Measurements from ENCODE around the gene CASD1.

- TF ChIP-seq GATA2 (IDR thresholded peaks at IDR 0.05; ENCODE audit: low read depth, low read length) (no peak), GATA3 (IDR thresholded peaks at IDR 0.05; ENCODE audit: low read depth, low read length) (no peak)
Measured at GRCh38 chr7:94482796-94483195, 26.8 kb upstream of the CASD1 start.

Measured in SH-SY5Y (cell line).